Peyer's patch (tissue), 4 donors: ENCODE data around the gene RPAP3.

Source experiments
- POLR2A ChIP-seq, 2 donors: fragments of 450-650 bp; IDR thresholded peaks; one replicate each; pipeline ENCODE4 v1.5.1; 2017; ENCODE audit warnings: antibody characterized with exemption in 2 of 2, mild to moderate bottlenecking in 2 of 2, moderate library complexity in 2 of 2
- TF ChIP-seq, protein P1 (sequence below), 6 experiments: fragments of 450-650 bp in 4 of 6; fragments of 200-600 bp in 2 of 6; sonication (generic) in 1 of 6; IDR thresholded peaks; one replicate each; pipeline ENCODE4 v1.5.1; 2017 to 2019; ENCODE audit warnings: antibody characterized with exemption in 6 of 6, mild to moderate bottlenecking in 3 of 6, moderate library complexity in 1 of 6

DNA sequence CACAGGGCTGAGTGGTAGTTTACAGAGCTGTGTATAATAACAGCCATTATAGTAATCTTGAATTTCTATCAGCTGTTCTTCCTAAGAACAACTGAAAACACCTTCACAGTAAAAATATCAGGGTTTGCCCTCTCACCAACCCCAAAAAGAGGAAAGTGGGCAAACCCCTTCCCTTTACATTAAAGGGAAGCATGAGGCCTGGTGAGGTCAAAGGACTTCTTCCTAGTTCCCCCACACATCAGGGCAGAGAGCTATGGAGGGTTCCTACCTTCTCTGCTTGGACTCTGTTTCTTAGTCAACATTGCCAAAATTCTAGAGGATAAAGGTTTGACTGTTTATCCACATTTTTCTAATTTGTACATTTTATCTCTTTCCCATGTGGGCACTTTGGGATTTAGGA lies 4.4 kb upstream of the RPAP3 start:
- TF ChIP-seq, protein P1, sequence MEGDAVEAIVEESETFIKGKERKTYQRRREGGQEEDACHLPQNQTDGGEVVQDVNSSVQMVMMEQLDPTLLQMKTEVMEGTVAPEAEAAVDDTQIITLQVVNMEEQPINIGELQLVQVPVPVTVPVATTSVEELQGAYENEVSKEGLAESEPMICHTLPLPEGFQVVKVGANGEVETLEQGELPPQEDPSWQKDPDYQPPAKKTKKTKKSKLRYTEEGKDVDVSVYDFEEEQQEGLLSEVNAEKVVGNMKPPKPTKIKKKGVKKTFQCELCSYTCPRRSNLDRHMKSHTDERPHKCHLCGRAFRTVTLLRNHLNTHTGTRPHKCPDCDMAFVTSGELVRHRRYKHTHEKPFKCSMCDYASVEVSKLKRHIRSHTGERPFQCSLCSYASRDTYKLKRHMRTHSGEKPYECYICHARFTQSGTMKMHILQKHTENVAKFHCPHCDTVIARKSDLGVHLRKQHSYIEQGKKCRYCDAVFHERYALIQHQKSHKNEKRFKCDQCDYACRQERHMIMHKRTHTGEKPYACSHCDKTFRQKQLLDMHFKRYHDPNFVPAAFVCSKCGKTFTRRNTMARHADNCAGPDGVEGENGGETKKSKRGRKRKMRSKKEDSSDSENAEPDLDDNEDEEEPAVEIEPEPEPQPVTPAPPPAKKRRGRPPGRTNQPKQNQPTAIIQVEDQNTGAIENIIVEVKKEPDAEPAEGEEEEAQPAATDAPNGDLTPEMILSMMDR (IDR thresholded peaks at IDR 0.05): no peak
- TF ChIP-seq POLR2A (IDR thresholded peaks at IDR 0.05): no peak
